Bronchial epithelial cell (primary cell): ENCODE measurements around the gene GPS1. TPM values are rescaled to one million over a fixed set of nuclear protein-coding genes. Genes with fewer than 3 reads are reported as not detected.

Experiments
- DNase-seq: peaks from one replicate; pipeline ENCODE4 v3.0.0-alpha.2; 2010; ENCODE audit warnings: low read depth
- FAIRE-seq: peaks from 2 replicates; lab custom pipeline; 2011; peaks lifted over from hg19 to GRCh38; lab: Jason Lieb, UNC
- H3K27me3 ChIP-seq: 2 replicates; pipeline ENCODE4 v1.5.1; 2011; ENCODE audit warnings: low read length; ENCODE audit not compliant: control insufficient read depth, insufficient read depth
- H3K36me3 ChIP-seq: 2 replicates; pipeline ENCODE4 v1.5.1; 2011; ENCODE audit warnings: low read length; ENCODE audit not compliant: control insufficient read depth, insufficient read depth
- H3K4me3 ChIP-seq: 2 replicates; pipeline ENCODE4 v1.5.1; 2011; ENCODE audit warnings: mild to moderate bottlenecking, low read depth, low read length, control low read depth
- total RNA-seq: library from RNA; depleted of rRNA; stranded (reverse); fragments of >200 nt; gene quantifications from 2 replicates; pipeline ENCODE4 v1.2.1, GENCODE V29; 2014
- TF ChIP-seq, protein P1 (sequence below): IDR thresholded peaks from 2 replicates; pipeline ENCODE4 v1.5.1; 2011; ENCODE audit warnings: mild to moderate bottlenecking, moderate library complexity, low read length, control low read depth, inconsistent platforms; ENCODE audit not compliant: insufficient read depth, severe bottlenecking

Gene GPS1
- total RNA-seq, 1 donor from 2014 or later: 117 TPM

GRCh38 chr17:82019690-82020571, 31.8 kb upstream of the GPS1 start:
- Histone ChIP-seq H3K27me3 (no peaks in the 10 kb centered on the region), H3K4me3 (no peak overlapping the region), H3K36me3 (no peaks in the 10 kb centered on the region)
- FAIRE-seq (no peak), DNase-seq (no peak)
- TF ChIP-seq, protein P1, sequence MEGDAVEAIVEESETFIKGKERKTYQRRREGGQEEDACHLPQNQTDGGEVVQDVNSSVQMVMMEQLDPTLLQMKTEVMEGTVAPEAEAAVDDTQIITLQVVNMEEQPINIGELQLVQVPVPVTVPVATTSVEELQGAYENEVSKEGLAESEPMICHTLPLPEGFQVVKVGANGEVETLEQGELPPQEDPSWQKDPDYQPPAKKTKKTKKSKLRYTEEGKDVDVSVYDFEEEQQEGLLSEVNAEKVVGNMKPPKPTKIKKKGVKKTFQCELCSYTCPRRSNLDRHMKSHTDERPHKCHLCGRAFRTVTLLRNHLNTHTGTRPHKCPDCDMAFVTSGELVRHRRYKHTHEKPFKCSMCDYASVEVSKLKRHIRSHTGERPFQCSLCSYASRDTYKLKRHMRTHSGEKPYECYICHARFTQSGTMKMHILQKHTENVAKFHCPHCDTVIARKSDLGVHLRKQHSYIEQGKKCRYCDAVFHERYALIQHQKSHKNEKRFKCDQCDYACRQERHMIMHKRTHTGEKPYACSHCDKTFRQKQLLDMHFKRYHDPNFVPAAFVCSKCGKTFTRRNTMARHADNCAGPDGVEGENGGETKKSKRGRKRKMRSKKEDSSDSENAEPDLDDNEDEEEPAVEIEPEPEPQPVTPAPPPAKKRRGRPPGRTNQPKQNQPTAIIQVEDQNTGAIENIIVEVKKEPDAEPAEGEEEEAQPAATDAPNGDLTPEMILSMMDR: peak; percentile 89

- no peak for DNase-seq
- TF ChIP-seq, protein P1: no peak
- no peak overlapping the region for H3K4me3 ChIP-seq
- no peaks in the 10 kb centered on the region for H3K27me3 ChIP-seq
- no peaks in the 10 kb centered on the region for H3K36me3 ChIP-seq
- FAIRE-seq: no peak
Observed at GRCh38 chr17:82020572-82021106, 31.1 kb upstream of the GPS1 start.

DNA sequence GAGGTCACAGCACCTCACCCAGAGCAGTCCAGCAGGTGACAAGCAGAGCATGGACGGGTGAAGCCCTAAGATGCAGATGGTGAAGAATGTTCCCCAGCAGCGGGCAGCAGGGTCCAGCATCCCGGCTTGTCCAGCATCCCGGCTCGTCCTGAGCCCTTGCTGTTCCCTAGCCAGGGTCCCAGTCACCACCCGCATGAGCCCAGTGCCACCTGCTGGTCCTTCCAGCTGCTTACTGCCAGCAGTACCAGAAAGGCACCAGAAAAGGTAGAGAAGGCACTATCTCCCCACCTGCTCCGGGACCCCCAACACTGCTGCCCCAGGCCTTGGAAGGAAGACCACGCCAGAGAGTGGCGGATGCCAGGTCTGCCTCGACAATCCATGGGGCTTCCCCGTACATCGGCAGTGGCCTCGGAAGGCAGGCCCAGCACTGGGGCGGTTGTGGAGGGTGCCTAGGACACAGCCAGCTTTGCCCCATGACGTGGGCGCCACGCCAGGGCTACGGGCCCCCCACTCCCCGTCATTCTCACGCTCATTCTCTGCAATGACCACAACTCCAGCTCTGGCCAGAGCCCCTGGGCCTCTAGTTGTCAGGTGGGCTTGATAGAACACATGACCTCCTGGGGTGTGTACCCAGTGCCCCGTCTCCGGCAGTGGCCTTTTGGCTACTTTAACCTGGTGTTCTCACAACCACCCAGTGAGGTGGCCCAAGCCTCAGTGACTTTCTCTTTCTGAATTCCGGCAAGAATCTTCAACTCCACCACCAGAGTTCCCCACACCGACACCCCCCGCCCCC, 30.4 kb upstream of the GPS1 start:
- no peaks in the 10 kb centered on the region for H3K36me3 ChIP-seq
- peak; percentile 75 for FAIRE-seq
- peak; percentile 58 for DNase-seq
- H3K4me3 ChIP-seq: peak overlapping the region; percentile 98
- no peaks in the 10 kb centered on the region for H3K27me3 ChIP-seq
- TF ChIP-seq, protein P1: peak; percentile 87

DNA sequence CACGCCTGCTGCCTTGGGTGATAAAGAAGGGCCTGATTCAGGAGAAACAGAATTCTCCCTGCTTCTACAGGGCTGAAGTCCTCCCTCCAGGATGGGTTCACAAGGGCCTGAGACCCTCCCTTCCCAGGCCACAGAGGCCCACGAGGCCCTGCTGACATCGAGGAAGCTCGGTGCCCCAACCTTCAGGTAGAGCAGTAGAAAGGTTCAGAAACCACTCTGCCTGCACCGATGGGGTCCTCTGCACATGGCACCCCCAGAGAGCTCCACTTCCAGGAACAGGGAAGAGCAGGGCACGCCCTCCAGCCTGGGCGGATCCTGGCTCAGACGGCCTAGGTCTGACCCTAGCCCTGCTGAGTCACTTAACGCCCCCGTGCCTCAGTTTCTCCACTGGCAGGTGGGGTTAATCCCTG, 29.8 kb upstream of the GPS1 start:
- H3K36me3 ChIP-seq: no peaks in the 10 kb centered on the region
- DNase-seq: no peak
- no peak for FAIRE-seq
- no peaks in the 10 kb centered on the region for H3K27me3 ChIP-seq
- H3K4me3 ChIP-seq: peak overlapping the region; percentile 98
- TF ChIP-seq, protein P1: no peak

- H3K36me3 ChIP-seq: peaks cover under 1% of the 10 kb centered on the region
- H3K27me3 ChIP-seq: no peaks in the 10 kb centered on the region
- DNase-seq: no peak
- peak within 1 kb of the TSS; percentile 98 for H3K4me3 ChIP-seq
- FAIRE-seq: no peak
- TF ChIP-seq, protein P1: no peak
Observed at GRCh38 chr17:82022310-82022980, 29.3 kb upstream of the GPS1 start, which contains the start of gene CENPX. TSS of gene CENPX (minus strand) at chr17:82022878. CDS start at chr17:82022861, 17 bp downstream.
